HepG2 (cell line): ENCODE measurements around the gene EFNA3. TPM values are rescaled to one million over a fixed set of nuclear protein-coding genes. Genes with fewer than 3 reads are reported as not detected.
A peak's percentile ranks its signal among the peaks of the same experiment; 100 is the strongest.

Experiments used
- ARID4A ChIP-seq: sonication (generic); formaldehyde crosslinking; IDR thresholded peaks from 2 replicates; pipeline ENCODE4 v1.5.0; 2020; ENCODE audit warnings: mild to moderate bottlenecking, missing genetic modification reagents, borderline replicate concordance
- GABPA ChIP-seq, 2 experiments: IDR thresholded peaks; 2 replicates each; pipeline ENCODE4 v1.6.1; 2011 to 2016; ENCODE audit warnings: low read depth in 2 of 2, low read length in 1 of 2, missing biosample characterization in 1 of 2, missing genetic modification characterization in 1 of 2
- HNF4G ChIP-seq, 2 experiments: sonication (generic) in 1 of 2; formaldehyde crosslinking in 1 of 2; IDR thresholded peaks; 2 replicates each; pipeline versions ENCODE4 v1.4.0 to v1.6.1; 2011 to 2020; ENCODE audit warnings: borderline replicate concordance in 2 of 2, low read depth in 2 of 2, mild to moderate bottlenecking in 2 of 2, low read length in 1 of 2, missing genetic modification reagents in 1 of 2, moderate library complexity in 1 of 2
- HNRNPUL1 ChIP-seq: fragments of 200-400 bp; formaldehyde crosslinking; IDR thresholded peaks from 2 replicates; pipeline ENCODE4 v1.6.1; 2017; ENCODE audit warnings: low read depth, mild to moderate bottlenecking, low read length, moderate library complexity
- MED1 ChIP-seq: sonication (generic); formaldehyde crosslinking; IDR thresholded peaks from 2 replicates; pipeline ENCODE4 v1.4.0; 2020; ENCODE audit warnings: missing genetic modification reagents
- PRPF4 ChIP-seq: fragments of 200-400 bp; formaldehyde crosslinking; IDR thresholded peaks from 2 replicates; pipeline ENCODE4 v1.6.1; 2016; ENCODE audit warnings: low read length, low read depth; ENCODE audit not compliant: poor library complexity, severe bottlenecking
- RXRB ChIP-seq: IDR thresholded peaks from 2 replicates; pipeline ENCODE4 v1.6.1; 2016; ENCODE audit warnings: borderline replicate concordance, missing genetic modification reagents, missing compliant biosample characterization
- TFDP1 ChIP-seq: IDR thresholded peaks from 2 replicates; pipeline ENCODE4 v1.6.1; 2016; ENCODE audit warnings: missing compliant biosample characterization, missing genetic modification reagents, borderline replicate concordance
- UBTF ChIP-seq: sonication (generic); formaldehyde crosslinking; IDR thresholded peaks from 2 replicates; pipeline ENCODE4 v1.4.0; 2020; ENCODE audit warnings: mild to moderate bottlenecking, missing genetic modification reagents
- ZNF143 ChIP-seq: sonication (generic); formaldehyde crosslinking; IDR thresholded peaks from 2 replicates; pipeline ENCODE4 v1.4.0; 2020; ENCODE audit warnings: missing genetic modification reagents
- ZNF33B ChIP-seq: sonication (generic); formaldehyde crosslinking; IDR thresholded peaks from 2 replicates; pipeline ENCODE4 v1.5.1; 2020; ENCODE audit warnings: mild to moderate bottlenecking, missing genetic modification reagents
- ZNF687 ChIP-seq: sonication (generic); formaldehyde crosslinking; IDR thresholded peaks from 2 replicates; pipeline ENCODE4 v1.5.1; 2020; ENCODE audit warnings: mild to moderate bottlenecking, missing genetic modification reagents, moderate library complexity
- ZSCAN25 ChIP-seq: sonication (generic); formaldehyde crosslinking; IDR thresholded peaks from 2 replicates; pipeline ENCODE4 v1.8.0; 2022; ENCODE audit warnings: mild to moderate bottlenecking, missing genetic modification reagents
- polyA plus RNA-seq, 8 experiments: library from polyadenylated mRNA; depleted of rRNA in 3 of 8; stranded (reverse) in 7 of 8; unstranded in 1 of 8; fragments of >200 nt; fragmentation: Illumina TruSeq in 4 of 8; extraction: Trizol in 4 of 8; gene quantifications; 2 replicates each; pipeline versions ENCODE4 v1.2.1 to v1.2.3, GENCODE V29; 2011 to 2016; ENCODE audit warnings: low read depth in 4 of 8, missing spikeins in 1 of 8, mixed read lengths in 1 of 8; ENCODE audit not compliant: insufficient read depth in 1 of 8
- total RNA-seq, 5 experiments: library from RNA; depleted of rRNA; stranded (reverse); fragments of >200 nt; fragmentation: Illumina TruSeq; extraction: Trizol; gene quantifications; 2 replicates each; pipeline ENCODE4 v1.2.3, GENCODE V29; 2016; ENCODE audit warnings: low read depth in 1 of 5

The EFNA3 gene
- total and polyA plus RNA-seq, 2 of the 13 experiments (the other 11 are each of a cell fraction or from before 2014, with no cell fraction given) = 1.0 to 5.7 TPM

- peak; percentile 50; the same call in 1 of the 2 replicates for TF ChIP-seq ARID4A
- TF ChIP-seq ZSCAN25 = peak; percentile 47; the same call in 1 of the 2 replicates
- TF ChIP-seq HNF4G (IDR thresholded peaks at IDR 0.05; ENCODE audit: borderline replicate concordance, low read depth, low read length) = peak; percentile 67; the same call in 1 of the 2 replicates
- no peak for TF ChIP-seq HNF4G (CRISPR knock-in tag; IDR thresholded peaks at IDR 0.05; ENCODE audit: borderline replicate concordance, low read depth)
- peak; percentile 86 for TF ChIP-seq ZNF687
- no peak for TF ChIP-seq PRPF4
- TF ChIP-seq ZNF33B (CRISPR knock-in tag) = 0 out of 2 replicates have a peak, but pooled peaks have one; percentile 26
- no peak for TF ChIP-seq HNRNPUL1
- TF ChIP-seq TFDP1 (CRISPR knock-in tag) = no peak
- no peak for TF ChIP-seq GABPA (IDR thresholded peaks at IDR 0.05; ENCODE audit: low read depth, low read length)
- no peak for TF ChIP-seq GABPA (CRISPR knock-in tag; IDR thresholded peaks at IDR 0.05; ENCODE audit: low read depth)
- TF ChIP-seq MED1 (CRISPR knock-in tag) = peak; percentile 67
- TF ChIP-seq UBTF (CRISPR knock-in tag) = peak; percentile 32
- peak; percentile 57; the same call in 1 of the 2 replicates for TF ChIP-seq RXRB
- no peak for TF ChIP-seq ZNF143
- TF ChIP-seq, all 625 proteins: peak for 48
Measured at GRCh38 chr1:155133799-155134281, 55.2 kb downstream of the EFNA3 start (continued).
